ENCODE results near the gene SPATA2. TPM values are rescaled to one million over a fixed set of nuclear protein-coding genes. Genes with fewer than 3 reads are reported as not detected.

Gene SPATA2
- total and polyA plus RNA-seq, 7 donors: 6.7 to 16.3 (median 8.1) TPM

DNA sequence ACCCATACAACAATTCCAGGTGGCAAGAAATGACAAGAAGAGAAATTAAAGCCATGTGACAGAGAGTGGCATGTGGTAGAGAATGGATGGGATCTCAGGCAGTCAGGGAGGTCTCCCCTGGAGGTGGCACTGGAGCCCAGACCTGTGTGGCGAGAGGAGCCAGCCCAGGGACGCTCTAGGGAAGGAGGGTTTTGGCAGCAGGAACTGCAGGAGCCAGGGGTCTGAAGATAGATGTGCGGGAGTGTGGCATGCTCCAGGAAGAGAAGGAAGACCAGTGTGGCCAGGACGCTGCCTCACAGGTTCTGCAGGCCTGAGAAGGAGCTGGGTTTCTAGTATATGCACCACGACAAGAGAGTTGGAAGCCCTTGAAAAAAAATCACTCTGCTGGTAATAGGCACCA, 45.1 kb downstream of the SPATA2 start:
- no peak for DNase-seq
- WGBS, 3 donors: 93 to 97% (median 96%) methylated on average over 5 of the region's 5 CpGs

DNA sequence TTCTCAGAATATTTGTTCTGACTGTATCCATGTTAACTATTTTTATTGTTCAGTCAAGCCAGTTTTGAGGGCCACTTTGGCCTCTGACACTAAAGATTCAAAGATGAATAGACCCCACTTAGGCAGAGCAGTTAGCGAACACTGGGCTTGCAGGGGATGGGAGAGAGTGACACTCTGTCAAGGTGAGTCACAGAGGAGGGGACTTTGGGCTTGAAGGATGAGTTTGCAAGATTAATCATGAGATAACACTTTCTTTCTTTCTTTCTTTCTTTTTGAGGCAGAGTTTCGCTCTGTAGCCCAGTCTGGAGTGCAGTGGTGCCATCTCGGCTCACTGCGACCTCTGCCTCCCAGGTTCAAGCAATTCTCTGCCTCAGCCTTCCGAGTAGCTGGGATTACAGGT, 46.4 kb downstream of the SPATA2 start:
- DNase-seq (no peak), ATAC-seq (no peak)
- 87 to 99% (median 92%) methylated on average over 5 of the region's 5 CpGs for whole genome bisulfite sequencing, 3 donors
- Histone ChIP-seq H3K9me3 (no peaks in the 10 kb centered on the region), H3K36me3 (ENCODE audit: insufficient read depth in 1 of 2, low read depth in 1 of 2) (peaks cover 0 to 76% of the 10 kb centered on the region in 2 donors), H3K4me1 (peaks cover 16% of the 10 kb centered on the region), H3K27me3 (ENCODE audit: insufficient read depth in 3 of 3, low read length in 2 of 3) (no peaks in the 10 kb centered on the region), H3K27ac (no peak overlapping the region), H3K4me3 (no peak overlapping the region)
- intact Hi-C loops (cut with DNase I): no loop called here
- TF ChIP-seq, protein P1, sequence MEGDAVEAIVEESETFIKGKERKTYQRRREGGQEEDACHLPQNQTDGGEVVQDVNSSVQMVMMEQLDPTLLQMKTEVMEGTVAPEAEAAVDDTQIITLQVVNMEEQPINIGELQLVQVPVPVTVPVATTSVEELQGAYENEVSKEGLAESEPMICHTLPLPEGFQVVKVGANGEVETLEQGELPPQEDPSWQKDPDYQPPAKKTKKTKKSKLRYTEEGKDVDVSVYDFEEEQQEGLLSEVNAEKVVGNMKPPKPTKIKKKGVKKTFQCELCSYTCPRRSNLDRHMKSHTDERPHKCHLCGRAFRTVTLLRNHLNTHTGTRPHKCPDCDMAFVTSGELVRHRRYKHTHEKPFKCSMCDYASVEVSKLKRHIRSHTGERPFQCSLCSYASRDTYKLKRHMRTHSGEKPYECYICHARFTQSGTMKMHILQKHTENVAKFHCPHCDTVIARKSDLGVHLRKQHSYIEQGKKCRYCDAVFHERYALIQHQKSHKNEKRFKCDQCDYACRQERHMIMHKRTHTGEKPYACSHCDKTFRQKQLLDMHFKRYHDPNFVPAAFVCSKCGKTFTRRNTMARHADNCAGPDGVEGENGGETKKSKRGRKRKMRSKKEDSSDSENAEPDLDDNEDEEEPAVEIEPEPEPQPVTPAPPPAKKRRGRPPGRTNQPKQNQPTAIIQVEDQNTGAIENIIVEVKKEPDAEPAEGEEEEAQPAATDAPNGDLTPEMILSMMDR (IDR thresholded peaks at IDR 0.05): no peak

More for the DNA sequence above, 45.1 kb downstream of the SPATA2 start:
- Histone ChIP-seq H3K27ac (no peak overlapping the region), H3K27me3 (ENCODE audit: insufficient read depth in 3 of 3, low read length in 2 of 3) (no peaks in the 10 kb centered on the region), H3K9me3 (no peaks in the 10 kb centered on the region), H3K4me1 (peaks cover 16% of the 10 kb centered on the region), H3K36me3 (ENCODE audit: insufficient read depth in 1 of 2, low read depth in 1 of 2) (peaks cover 0 to 72% of the 10 kb centered on the region in 2 donors), H3K4me3 (no peak overlapping the region)
- ATAC-seq: no peak
- TF ChIP-seq, protein P1 (IDR thresholded peaks at IDR 0.05): no peak
- intact Hi-C loops (cut with DNase I): no loop called here

DNA sequence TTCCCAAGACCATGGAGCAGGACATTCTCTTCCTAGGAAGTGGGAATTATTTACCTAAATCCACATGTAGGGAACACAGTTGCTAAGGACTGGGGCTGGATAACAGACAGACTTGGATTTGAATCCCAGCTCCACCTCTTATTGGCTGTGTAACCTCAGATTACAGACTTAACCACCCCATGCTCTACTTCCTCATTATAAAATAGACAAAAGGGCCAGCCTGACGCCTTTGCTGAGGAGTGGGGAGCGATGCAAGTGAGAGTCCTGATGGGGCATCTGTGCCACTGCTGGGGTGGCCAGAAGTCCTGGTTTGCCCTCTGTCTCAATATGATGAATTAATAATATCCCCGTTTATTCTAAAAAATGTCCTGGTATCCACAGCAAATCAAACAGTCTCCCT, 46.8 kb downstream of the SPATA2 start:
- Histone ChIP-seq H3K9me3 (no peaks in the 10 kb centered on the region), H3K4me3 (no peak overlapping the region), H3K36me3 (ENCODE audit: insufficient read depth in 1 of 2, low read depth in 1 of 2) (peaks cover 0 to 80% of the 10 kb centered on the region in 2 donors), H3K27me3 (ENCODE audit: insufficient read depth in 3 of 3, low read length in 2 of 3) (no peaks in the 10 kb centered on the region), H3K27ac (no peak overlapping the region), H3K4me1 (peaks cover 16% of the 10 kb centered on the region)
- WGBS, 3 donors: 87 to 93% (median 90%) methylated on average over 3 of the region's 3 CpGs
- intact Hi-C loops (cut with DNase I): no loop called here
- DNase-seq (no peak), ATAC-seq (no peak)
- TF ChIP-seq, protein P1 (IDR thresholded peaks at IDR 0.05): no peak

DNA sequence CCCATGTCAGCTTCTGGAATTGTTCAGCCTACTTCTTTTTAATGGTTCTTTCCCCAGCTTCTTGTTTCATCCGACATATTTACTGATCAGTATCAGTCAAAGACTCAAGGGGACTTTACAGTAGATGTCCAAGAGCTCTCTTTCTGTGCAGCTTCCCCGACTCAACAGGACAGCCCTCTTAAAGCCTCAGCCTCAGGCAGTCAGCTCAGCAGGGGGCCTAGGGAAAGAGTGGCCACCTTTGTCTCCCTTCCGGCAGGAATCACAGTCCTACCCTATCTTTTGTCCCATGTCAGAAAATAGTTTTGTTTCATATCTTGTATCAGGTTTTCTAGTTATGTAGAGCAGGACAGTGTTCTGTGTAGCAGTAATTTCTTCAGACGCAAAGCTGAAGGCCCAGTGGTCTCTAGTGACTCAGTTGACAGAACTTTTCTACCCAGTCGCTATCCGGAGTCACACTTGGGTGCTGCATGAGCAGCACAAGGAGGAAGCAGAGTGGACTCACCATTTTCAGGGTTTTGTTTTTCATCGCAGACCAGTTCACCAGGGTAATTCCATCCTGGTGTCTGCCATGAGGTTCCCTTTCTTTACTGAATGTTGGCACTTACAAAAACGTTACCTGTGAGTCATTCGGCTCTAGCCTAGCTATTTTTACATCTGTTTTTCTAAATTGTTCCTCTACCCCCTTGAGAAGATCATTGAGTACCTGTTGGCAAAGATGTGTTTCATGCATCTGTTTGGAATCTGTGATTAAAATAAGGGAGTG, 47.7 kb downstream of the SPATA2 start:
- Histone ChIP-seq H3K27ac (no peak overlapping the region), H3K9me3 (no peaks in the 10 kb centered on the region), H3K4me3 (no peak overlapping the region), H3K27me3 (ENCODE audit: insufficient read depth in 3 of 3, low read length in 2 of 3) (no peaks in the 10 kb centered on the region), H3K36me3 (ENCODE audit: insufficient read depth in 1 of 2, low read depth in 1 of 2) (peaks cover 0 to 80% of the 10 kb centered on the region in 2 donors), H3K4me1 (peaks cover 16% of the 10 kb centered on the region)
- TF ChIP-seq, protein P1 (IDR thresholded peaks at IDR 0.05): no peak
- intact Hi-C loops (cut with DNase I): no loop called here
- 83 to 89% (median 86%) methylated on average over 9 of the region's 9 CpGs for WGBS, 3 donors
- no peak for DNase-seq
- no peak for ATAC-seq

Data from psoas muscle (tissue), 8 donors.